ENCODE measurements around the gene CEBPZ. TPM values are rescaled to one million over a fixed set of nuclear protein-coding genes. Genes with fewer than 3 reads are reported as not detected.
"Not testable (repeated sequence)": the region's sequence is repeated elsewhere in the genome, so short reads cannot be mapped to it uniquely, and the experiment has no call there.

Gene CEBPZ
- total RNA-seq, 6 donors from 2014 or later, result 13.5 to 58.7 (median 42.5) TPM

- no peak for DNase-seq
- H3K4me1 ChIP-seq, result no peaks in the 10 kb centered on the region
- TF ChIP-seq EP300 (IDR thresholded peaks at IDR 0.05), result no peak
- H3K9me3 ChIP-seq, result peaks cover 0 to 11% (median 5%) of the 10 kb centered on the region in 4 donors
- H3K4me3 ChIP-seq, result no peak overlapping the region
- WGBS, 2 donors, result 88 to 90% methylated on average over 3 of the region's 3 CpGs
- ATAC-seq (ENCODE audit: low FRiP score in 2 of 2), result no peak
- no peaks in the 10 kb centered on the region for H3K27me3 ChIP-seq
- H3K27ac ChIP-seq, result no peak overlapping the region
- H3K36me3 ChIP-seq, result peaks cover 0 to 100% (median 47%) of the 10 kb centered on the region in 4 donors
These were observed 19.5 kb downstream of the CEBPZ start for GRCh38 chr2:37211939-37212338.

GRCh38 chr2:37211212-37211611, 20.2 kb downstream of the CEBPZ start:
- ATAC-seq (ENCODE audit: low FRiP score in 2 of 2), result no peak
- Histone ChIP-seq H3K4me3 (no peak overlapping the region), H3K27ac (no peak overlapping the region), H3K36me3 (peaks cover 0 to 100% (median 46%) of the 10 kb centered on the region in 4 donors), H3K4me1 (no peaks in the 10 kb centered on the region), H3K27me3 (no peaks in the 10 kb centered on the region), H3K9me3 (peaks cover 0 to 11% (median 5%) of the 10 kb centered on the region in 4 donors)
- DNase-seq, result no peak
- TF ChIP-seq POLR2A (IDR thresholded peaks at IDR 0.05) (no peak), POLR2AphosphoS5 (IDR thresholded peaks at IDR 0.05) (no peak), EP300 (IDR thresholded peaks at IDR 0.05) (no peak), CTCF (IDR thresholded peaks at IDR 0.05) (no peak)

GRCh38 chr2:37206760-37207159, 24.6 kb downstream of the CEBPZ start:
- not testable (repeated sequence) for DNase-seq; ATAC-seq (ENCODE audit: low FRiP score in 2 of 2); H3K4me3 ChIP-seq; H3K4me1 ChIP-seq; H3K27me3 ChIP-seq; H3K27ac ChIP-seq
- 93 to 97% methylated on average over 2 of the region's 2 CpGs for WGBS, 2 donors
- H3K36me3 ChIP-seq, result peaks cover 4 to 99% (median 64%) of the 10 kb centered on the region in 4 donors
- H3K9me3 ChIP-seq, result peaks cover 0 to 11% (median 5%) of the 10 kb centered on the region in 4 donors

- WGBS, 2 donors, result 92 to 99% methylated on average over 5 of the region's 5 CpGs
- TF ChIP-seq POLR2AphosphoS5 (IDR thresholded peaks at IDR 0.05), result no peak
- TF ChIP-seq EP300 (IDR thresholded peaks at IDR 0.05), result no peak
- TF ChIP-seq CTCF (IDR thresholded peaks at IDR 0.05), result no peak
- no peak for TF ChIP-seq POLR2A (IDR thresholded peaks at IDR 0.05)
- H3K36me3 ChIP-seq, result peaks cover 4 to 99% (median 62%) of the 10 kb centered on the region in 4 donors
- H3K9me3 ChIP-seq, result peaks cover 0 to 11% (median 5%) of the 10 kb centered on the region in 4 donors
- no peak overlapping the region for H3K27ac ChIP-seq
- H3K4me3 ChIP-seq, result no peak overlapping the region
- H3K4me1 ChIP-seq, result no peaks in the 10 kb centered on the region
- ATAC-seq (ENCODE audit: low FRiP score in 2 of 2) (no peak), DNase-seq (no peak)
- H3K27me3 ChIP-seq, result no peaks in the 10 kb centered on the region
These were observed 25.6 kb downstream of the CEBPZ start for GRCh38 chr2:37205689-37206341.

- ATAC-seq (ENCODE audit: low FRiP score in 2 of 2); H3K4me1 ChIP-seq; H3K4me3 ChIP-seq; H3K27me3 ChIP-seq; DNase-seq; H3K27ac ChIP-seq: not testable (repeated sequence)
- H3K36me3 ChIP-seq, result peaks cover 4 to 98% (median 61%) of the 10 kb centered on the region in 4 donors
- peaks cover 0 to 11% (median 5%) of the 10 kb centered on the region in 4 donors for H3K9me3 ChIP-seq
- 86 to 88% methylated on average over 8 of the region's 8 CpGs for WGBS, 2 donors
These were observed 26.2 kb downstream of the CEBPZ start for GRCh38 chr2:37205071-37205661.

- H3K9me3 ChIP-seq, result peaks cover 0 to 4% (median 2%) of the 10 kb centered on the region in 4 donors
- no peak for ATAC-seq (ENCODE audit: low FRiP score in 2 of 2)
- 91 to 94% methylated on average over 2 of the region's 2 CpGs for WGBS, 2 donors
- no peak for DNase-seq
- no peak overlapping the region for H3K4me3 ChIP-seq
- H3K27me3 ChIP-seq, result no peaks in the 10 kb centered on the region
- H3K4me1 ChIP-seq, result peaks cover 0 to 2% (median 0%) of the 10 kb centered on the region in 4 donors
- TF ChIP-seq POLR2A (IDR thresholded peaks at IDR 0.05), result no peak
- TF ChIP-seq CTCF (IDR thresholded peaks at IDR 0.05), result no peak
- TF ChIP-seq POLR2AphosphoS5 (IDR thresholded peaks at IDR 0.05), result no peak
- TF ChIP-seq EP300 (IDR thresholded peaks at IDR 0.05), result no peak
- H3K36me3 ChIP-seq, result peaks cover 4 to 89% (median 49%) of the 10 kb centered on the region in 4 donors
- no peak overlapping the region for H3K27ac ChIP-seq
These were observed 27.7 kb downstream of the CEBPZ start for GRCh38 chr2:37203708-37204107.

All from upper lobe of left lung (tissue), 6 donors.